Naive thymus-derived CD8-positive, alpha-beta T cell (primary cell): ENCODE results near the gene IL17C. TPM values are rescaled to one million over a fixed set of nuclear protein-coding genes. Genes with fewer than 3 reads are reported as not detected.

Experiments used
- ATAC-seq, 2 donors: fragments of 150-1000 bp; cut with Tn5 transposase in 1 of 2; sonication (Bioruptor Pico), chemical (Tn5 transposase) in 1 of 2; 1 replicate in 1 of 2; 2 replicates in 1 of 2; pipeline ENCODE4 v1.10.0; 2021; ENCODE audit warnings: mild to moderate bottlenecking in 2 of 2, moderate library complexity in 2 of 2
- POLR2A ChIA-PET: fragments of 350-600 bp; sonication (Branson Sonifier 250); formaldehyde crosslinking; loops from one replicate; lab custom pipeline; 2021; ENCODE audit warnings: antibody characterized with exemption; lab: Charles Lee
- DNase-seq, 10 donors: peaks; one replicate each; pipeline versions ENCODE4 v3.0.0 to v3.0.0-alpha.2; 2020 to 2022
- H3K27ac Mint-ChIP-seq, 10 donors: one replicate each; pipeline ENCODE4 v1.8.0; 2020 to 2022; ENCODE audit warnings: mild to moderate bottlenecking in 10 of 10, mixed read lengths in 10 of 10, moderate library complexity in 4 of 10, inconsistent platforms in 1 of 10
- H3K27me3 Mint-ChIP-seq, 5 donors: one replicate each; pipeline ENCODE4 v1.8.0; 2021 to 2022; ENCODE audit warnings: mixed read lengths in 5 of 5
- H3K36me3 Mint-ChIP-seq, 3 donors: one replicate each; pipeline ENCODE4 v1.8.0; 2020 to 2022; ENCODE audit warnings: mixed read lengths in 3 of 3, mild to moderate bottlenecking in 2 of 3, inconsistent platforms in 1 of 3
- H3K4me1 Mint-ChIP-seq, 4 donors: one replicate each; pipeline ENCODE4 v1.8.0; 2021 to 2022; ENCODE audit warnings: mixed read lengths in 4 of 4
- H3K4me3 Mint-ChIP-seq, 10 donors: one replicate each; pipeline ENCODE4 v1.8.0; 2020 to 2022; ENCODE audit warnings: mild to moderate bottlenecking in 10 of 10, mixed read lengths in 10 of 10, moderate library complexity in 6 of 10, inconsistent platforms in 1 of 10
- H3K9me3 Mint-ChIP-seq, 9 donors: one replicate each; pipeline ENCODE4 v1.8.0; 2020 to 2022; ENCODE audit warnings: mixed read lengths in 9 of 9, mild to moderate bottlenecking in 3 of 9, inconsistent platforms in 1 of 9, moderate library complexity in 1 of 9
- polyA plus RNA-seq, 3 donors: library from polyadenylated mRNA; unstranded; fragments of 300-500 nt; fragmentation: Illumina TruSeq; gene quantifications; one replicate each; pipeline ENCODE4 v1.2.3, GENCODE V29; 2021
- total RNA-seq, 8 experiments: library from RNA in 2 of 8; stranded (reverse) in 2 of 8; gene quantifications; one replicate each; pipeline ENCODE4 v1.2.3 and lab custom pipeline; 2021 to 2026

IL17C gene
- total RNA-seq (under 1 TPM; 0.49 to 0.60 TPM), polyA plus RNA-seq (under 1 TPM in 2 of 3 donors, not detected in 1; 0.16 to 0.69 TPM), total RNA-seq (lab: John Stamatoyannopoulos, UW) (0 to 0.22 (median 0.04) reads per million in 6 experiments)

- H3K4me1 Mint-ChIP-seq: peaks cover 17 to 60% (median 55%) of the 10 kb centered on the region in 4 donors
- H3K27me3 Mint-ChIP-seq: peaks cover 0 to 10% (median 3%) of the 10 kb centered on the region in 5 donors
- peaks cover 0 to 8% (median 0%) of the 10 kb centered on the region in 3 donors for H3K36me3 Mint-ChIP-seq
- ATAC-seq: peak in 1 of 2 donors; percentile 12
- H3K4me3 Mint-ChIP-seq: peak within 1 kb of the TSS in 9 of 10 donors; percentile 12 to 77 (median 61)
- peak in 1 of 10 donors; percentile 22 for DNase-seq
- peak within 1 kb of the TSS in 8 of 10 donors; percentile 30 to 92 (median 70) for H3K27ac Mint-ChIP-seq
- peaks cover 0 to 2% (median 0%) of the 10 kb centered on the region in 9 donors for H3K9me3 Mint-ChIP-seq
- POLR2A ChIA-PET: interaction anchor here (0.6 to 5.7 kb wide), 3 partner anchors 10 to 132 kb away, joined by 3 to 48 read pairs (median 6); no protein-coding TSS in a partner anchor
Measured at GRCh38 chr16:88638323-88639230, at the start of gene IL17C. Gene IL17C (plus strand): TSS chr16:88638572. CDS start chr16:88638642, 70 bp downstream.

- peaks cover 7 to 71% (median 10%) of the 10 kb centered on the region in 3 donors for H3K36me3 Mint-ChIP-seq
- ATAC-seq (no peak), DNase-seq (no peak)
- H3K9me3 Mint-ChIP-seq: no peaks in the 10 kb centered on the region
- peaks cover 19 to 40% (median 24%) of the 10 kb centered on the region in 4 donors for H3K4me1 Mint-ChIP-seq
- H3K27ac Mint-ChIP-seq: peak overlapping the region in 5 of 10 donors; percentile 51 to 88 (median 69)
- H3K4me3 Mint-ChIP-seq: peak overlapping the region in 1 of 10 donors; percentile 0
- POLR2A ChIA-PET: interaction anchor here (0.7 kb wide), 1 partner anchor 85 kb away, joined by 3 read pairs; no protein-coding TSS in a partner anchor
- no peaks in the 10 kb centered on the region for H3K27me3 Mint-ChIP-seq
Measured at GRCh38 chr16:88588754-88589153, 49.6 kb upstream of the IL17C start.

- ATAC-seq: no peak
- peaks cover 19 to 38% (median 23%) of the 10 kb centered on the region in 4 donors for H3K4me1 Mint-ChIP-seq
- no peak for DNase-seq
- H3K27me3 Mint-ChIP-seq: no peaks in the 10 kb centered on the region
- H3K36me3 Mint-ChIP-seq: peaks cover 7 to 76% (median 10%) of the 10 kb centered on the region in 3 donors
- H3K9me3 Mint-ChIP-seq: no peaks in the 10 kb centered on the region
- H3K4me3 Mint-ChIP-seq: peak overlapping the region in 1 of 10 donors; percentile 35
- POLR2A ChIA-PET: no interaction called here
- H3K27ac Mint-ChIP-seq: peak overlapping the region in 2 of 10 donors; percentile 69 to 88
Measured at GRCh38 chr16:88589441-88589840, 48.9 kb upstream of the IL17C start.

GRCh38 chr16:88591577-88592021, 46.8 kb upstream of the IL17C start:
- Mint-ChIP-seq H3K4me1 (peaks cover 12 to 32% (median 14%) of the 10 kb centered on the region in 4 donors), H3K27ac (peak overlapping the region in 3 of 10 donors; percentile 27 to 78 (median 71)), H3K4me3 (peak overlapping the region in 1 of 10 donors; percentile 29), H3K27me3 (no peaks in the 10 kb centered on the region), H3K9me3 (no peaks in the 10 kb centered on the region), H3K36me3 (peaks cover 7 to 73% (median 10%) of the 10 kb centered on the region in 3 donors)
- POLR2A ChIA-PET: no interaction called here
- DNase-seq: no peak
- no peak for ATAC-seq

- peak overlapping the region in 1 of 10 donors; percentile 68 for H3K27ac Mint-ChIP-seq
- POLR2A ChIA-PET: no interaction called here
- H3K9me3 Mint-ChIP-seq: no peaks in the 10 kb centered on the region
- peaks cover 9 to 31% (median 13%) of the 10 kb centered on the region in 4 donors for H3K4me1 Mint-ChIP-seq
- no peak for ATAC-seq
- H3K4me3 Mint-ChIP-seq: no peak overlapping the region
- peaks cover 5 to 61% (median 5%) of the 10 kb centered on the region in 3 donors for H3K36me3 Mint-ChIP-seq
- no peak for DNase-seq
- no peaks in the 10 kb centered on the region for H3K27me3 Mint-ChIP-seq
Measured at GRCh38 chr16:88593061-88593460, 45.3 kb upstream of the IL17C start.

GRCh38 chr16:88593489-88593888, 44.9 kb upstream of the IL17C start:
- H3K27ac Mint-ChIP-seq: peak overlapping the region in 1 of 10 donors; percentile 28
- no peak overlapping the region for H3K4me3 Mint-ChIP-seq
- H3K9me3 Mint-ChIP-seq: no peaks in the 10 kb centered on the region
- DNase-seq (no peak), ATAC-seq (no peak)
- H3K36me3 Mint-ChIP-seq: peaks cover 5 to 61% (median 5%) of the 10 kb centered on the region in 3 donors
- POLR2A ChIA-PET: no interaction called here
- no peaks in the 10 kb centered on the region for H3K27me3 Mint-ChIP-seq
- peaks cover 9 to 29% (median 13%) of the 10 kb centered on the region in 4 donors for H3K4me1 Mint-ChIP-seq

- H3K9me3 Mint-ChIP-seq: no peaks in the 10 kb centered on the region
- no peak for ATAC-seq
- H3K4me1 Mint-ChIP-seq: peaks cover 9 to 25% (median 13%) of the 10 kb centered on the region in 4 donors
- H3K36me3 Mint-ChIP-seq: peaks cover 4 to 60% (median 5%) of the 10 kb centered on the region in 3 donors
- no peaks in the 10 kb centered on the region for H3K27me3 Mint-ChIP-seq
- H3K27ac Mint-ChIP-seq: peak overlapping the region in 1 of 10 donors; percentile 28
- DNase-seq: no peak
- POLR2A ChIA-PET: no interaction called here
- H3K4me3 Mint-ChIP-seq: no peak overlapping the region
Measured at GRCh38 chr16:88593910-88594309, 44.5 kb upstream of the IL17C start.

- Mint-ChIP-seq H3K9me3 (no peaks in the 10 kb centered on the region), H3K36me3 (peaks cover 0 to 60% (median 7%) of the 10 kb centered on the region in 3 donors), H3K4me1 (peaks cover 5 to 18% (median 11%) of the 10 kb centered on the region in 4 donors), H3K27me3 (no peaks in the 10 kb centered on the region), H3K4me3 (no peak overlapping the region), H3K27ac (no peak overlapping the region)
- POLR2A ChIA-PET: interaction anchor here (0.7 kb wide), 1 partner anchor 1234 kb away, joined by 4 read pairs; no protein-coding TSS in a partner anchor
- ATAC-seq: no peak
- DNase-seq: no peak
Measured at GRCh38 chr16:88595101-88595500, 43.3 kb upstream of the IL17C start.

- POLR2A ChIA-PET: interaction anchor here (0.7 kb wide), 1 partner anchor 1235 kb away, joined by 4 read pairs; no protein-coding TSS in a partner anchor
- H3K27ac Mint-ChIP-seq: peak overlapping the region in 1 of 10 donors; percentile 22
- DNase-seq (no peak), ATAC-seq (no peak)
- H3K4me3 Mint-ChIP-seq: no peak overlapping the region
- no peaks in the 10 kb centered on the region for H3K9me3 Mint-ChIP-seq
- H3K27me3 Mint-ChIP-seq: no peaks in the 10 kb centered on the region
- peaks cover 0 to 62% (median 7%) of the 10 kb centered on the region in 3 donors for H3K36me3 Mint-ChIP-seq
- H3K4me1 Mint-ChIP-seq: peaks cover 5 to 17% (median 10%) of the 10 kb centered on the region in 4 donors
Measured at GRCh38 chr16:88595921-88596320, 42.5 kb upstream of the IL17C start.

GRCh38 chr16:88596483-88596882, 41.9 kb upstream of the IL17C start:
- Mint-ChIP-seq H3K4me1 (peaks cover 5 to 16% (median 10%) of the 10 kb centered on the region in 4 donors), H3K27ac (peak overlapping the region in 1 of 10 donors; percentile 53), H3K4me3 (no peak overlapping the region), H3K9me3 (no peaks in the 10 kb centered on the region), H3K36me3 (peaks cover 0 to 62% (median 7%) of the 10 kb centered on the region in 3 donors), H3K27me3 (no peaks in the 10 kb centered on the region)
- ATAC-seq (no peak), DNase-seq (no peak)
- POLR2A ChIA-PET: no interaction called here

- no peaks in the 10 kb centered on the region for H3K27me3 Mint-ChIP-seq
- H3K27ac Mint-ChIP-seq: peak overlapping the region in 1 of 10 donors; percentile 10
- ATAC-seq: no peak
- peaks cover 0 to 65% (median 10%) of the 10 kb centered on the region in 3 donors for H3K36me3 Mint-ChIP-seq
- H3K4me1 Mint-ChIP-seq: peaks cover 3 to 13% (median 6%) of the 10 kb centered on the region in 4 donors
- no peak for DNase-seq
- no peaks in the 10 kb centered on the region for H3K9me3 Mint-ChIP-seq
- POLR2A ChIA-PET: no interaction called here
- no peak overlapping the region for H3K4me3 Mint-ChIP-seq
Measured at GRCh38 chr16:88597856-88598491, 40.4 kb upstream of the IL17C start.
